Effector memory CD8-positive, alpha-beta T cell (primary cell): ENCODE results near the gene SLC9A9.
"Not testable (repeated sequence)": the region's sequence is repeated elsewhere in the genome, so short reads cannot be mapped to it uniquely, and the experiment has no call there.

Experiments used
- ATAC-seq: fragments of 150-1000 bp; cut with Tn5 transposase; replicated peaks from 2 replicates; pipeline ENCODE4 v1.10.0; 2021; ENCODE audit warnings: mild to moderate bottlenecking, moderate library complexity
- DNase-seq, 3 experiments: peaks; one replicate each; pipeline ENCODE4 v3.0.0; 2021
- H3K27ac Mint-ChIP-seq, 2 donors: one replicate each; pipeline ENCODE4 v1.8.0; 2022; ENCODE audit warnings: mild to moderate bottlenecking in 2 of 2, mixed read lengths in 2 of 2, moderate library complexity in 2 of 2
- H3K27me3 Mint-ChIP-seq, 2 donors: one replicate each; pipeline ENCODE4 v1.8.0; 2022; ENCODE audit warnings: mixed read lengths in 2 of 2
- H3K36me3 Mint-ChIP-seq: one replicate; pipeline ENCODE4 v1.8.0; 2022; ENCODE audit warnings: mild to moderate bottlenecking, moderate library complexity, mixed read lengths; ENCODE audit not compliant: insufficient read depth
- H3K4me1 Mint-ChIP-seq, 2 donors: one replicate each; pipeline ENCODE4 v1.8.0; 2022; ENCODE audit warnings: low read depth in 2 of 2, mixed read lengths in 2 of 2
- H3K4me3 Mint-ChIP-seq, 2 donors: one replicate each; pipeline ENCODE4 v1.8.0; 2022; ENCODE audit warnings: mild to moderate bottlenecking in 2 of 2, mixed read lengths in 2 of 2, moderate library complexity in 2 of 2
- H3K9me3 Mint-ChIP-seq, 2 donors: one replicate each; pipeline ENCODE4 v1.8.0; 2022; ENCODE audit warnings: mixed read lengths in 2 of 2

Gene SLC9A9

DNA sequence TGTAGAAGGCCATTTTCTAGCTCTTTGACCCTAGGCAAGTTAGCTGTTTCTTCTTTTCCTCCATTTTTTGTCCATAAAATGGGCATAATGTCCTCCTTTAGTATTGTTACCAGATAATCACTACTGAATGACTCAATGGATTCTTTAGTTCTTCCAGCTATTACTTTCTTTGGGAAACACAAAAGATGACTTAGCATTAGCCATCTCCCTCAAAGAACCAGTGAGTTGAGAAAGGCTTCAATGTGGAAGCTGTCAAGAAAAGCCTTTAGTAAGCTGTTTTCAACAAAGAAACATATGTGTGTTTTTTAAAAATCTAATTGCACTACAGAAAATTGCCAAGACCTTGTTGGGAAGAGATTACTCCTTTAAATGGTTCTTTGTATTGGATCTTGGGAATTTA lies 135.7 kb downstream of the SLC9A9 start:
- Mint-ChIP-seq H3K36me3 (no peaks in the 10 kb centered on the region), H3K27me3 (no peaks in the 10 kb centered on the region), H3K4me3 (no peak overlapping the region), H3K9me3 (no peaks in the 10 kb centered on the region), H3K27ac (no peak overlapping the region), H3K4me1 (peaks cover 0 to 7% of the 10 kb centered on the region in 2 donors)
- ATAC-seq (no peak), DNase-seq (no peak)

DNA sequence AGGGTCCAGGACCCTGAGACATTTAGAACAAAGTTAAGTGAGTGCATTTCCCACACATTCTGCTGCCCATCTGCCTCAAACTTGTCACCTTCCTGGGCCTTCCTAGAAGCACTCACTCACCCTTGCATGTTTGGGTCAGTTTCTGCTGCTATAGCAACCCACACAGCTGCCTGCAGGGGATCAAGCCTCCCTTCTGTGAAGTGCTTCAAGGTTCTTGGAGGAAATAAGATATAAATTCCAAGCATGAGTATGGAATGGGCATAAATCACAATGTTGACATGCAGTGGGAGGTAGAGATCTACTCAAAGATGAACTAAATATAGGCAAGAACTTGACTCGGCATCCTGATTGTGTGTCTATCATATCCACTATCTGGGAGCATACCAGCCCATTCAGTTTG lies 140.4 kb downstream of the SLC9A9 start:
- no peak overlapping the region for H3K27ac Mint-ChIP-seq
- H3K4me3 Mint-ChIP-seq, result no peak overlapping the region
- no peak for DNase-seq
- H3K4me1 Mint-ChIP-seq, result peaks cover 1 to 7% of the 10 kb centered on the region in 2 donors
- no peak for ATAC-seq
- no peaks in the 10 kb centered on the region for H3K36me3 Mint-ChIP-seq
- H3K9me3 Mint-ChIP-seq, result no peaks in the 10 kb centered on the region
- no peaks in the 10 kb centered on the region for H3K27me3 Mint-ChIP-seq

GRCh38 chr3:143700431-143700975 lies 147.8 kb downstream of the SLC9A9 start:
- Mint-ChIP-seq H3K4me3 (no peak overlapping the region), H3K36me3 (peaks cover 2% of the 10 kb centered on the region), H3K9me3 (no peaks in the 10 kb centered on the region), H3K4me1 (peaks cover 0 to 3% of the 10 kb centered on the region in 2 donors), H3K27me3 (no peaks in the 10 kb centered on the region), H3K27ac (no peak overlapping the region)
- DNase-seq (no peak), ATAC-seq (no peak)

- Mint-ChIP-seq H3K27ac (no peak overlapping the region), H3K9me3 (no peaks in the 10 kb centered on the region), H3K27me3 (no peaks in the 10 kb centered on the region), H3K4me3 (no peak overlapping the region), H3K4me1 (peaks cover 0 to 3% of the 10 kb centered on the region in 2 donors), H3K36me3 (peaks cover 2% of the 10 kb centered on the region)
- no peak for DNase-seq
- ATAC-seq, result no peak
These were observed 148.8 kb downstream of the SLC9A9 start for GRCh38 chr3:143699424-143699823.

- ATAC-seq, result no peak
- Mint-ChIP-seq H3K27me3 (no peaks in the 10 kb centered on the region), H3K27ac (no peak overlapping the region), H3K4me1 (peaks cover 0 to 3% of the 10 kb centered on the region in 2 donors), H3K36me3 (peaks cover 2% of the 10 kb centered on the region), H3K9me3 (no peaks in the 10 kb centered on the region), H3K4me3 (no peak overlapping the region)
- DNase-seq, result no peak
These were observed 149.5 kb downstream of the SLC9A9 start for GRCh38 chr3:143698682-143699303.

GRCh38 chr3:143697975-143698374 lies 150.3 kb downstream of the SLC9A9 start:
- Mint-ChIP-seq H3K27me3 (no peaks in the 10 kb centered on the region), H3K9me3 (no peaks in the 10 kb centered on the region), H3K4me1 (peaks cover 0 to 3% of the 10 kb centered on the region in 2 donors), H3K27ac (no peak overlapping the region), H3K4me3 (no peak overlapping the region), H3K36me3 (peaks cover 2% of the 10 kb centered on the region)
- no peak for DNase-seq
- no peak for ATAC-seq

GRCh38 chr3:143695333-143695732 lies 152.9 kb downstream of the SLC9A9 start:
- H3K27ac Mint-ChIP-seq, ATAC-seq, H3K4me3 Mint-ChIP-seq, H3K9me3 Mint-ChIP-seq, H3K36me3 Mint-ChIP-seq, DNase-seq, H3K4me1 Mint-ChIP-seq, H3K27me3 Mint-ChIP-seq: not testable (repeated sequence)

- DNase-seq (no peak), ATAC-seq (no peak)
- H3K4me1 Mint-ChIP-seq, result no peaks in the 10 kb centered on the region
- H3K36me3 Mint-ChIP-seq, result no peaks in the 10 kb centered on the region
- no peak overlapping the region for H3K4me3 Mint-ChIP-seq
- no peak overlapping the region for H3K27ac Mint-ChIP-seq
- H3K9me3 Mint-ChIP-seq, result no peaks in the 10 kb centered on the region
- H3K27me3 Mint-ChIP-seq, result no peaks in the 10 kb centered on the region
These were observed 154.8 kb downstream of the SLC9A9 start for GRCh38 chr3:143693506-143693905.

- H3K27ac Mint-ChIP-seq, result no peak overlapping the region
- no peaks in the 10 kb centered on the region for H3K36me3 Mint-ChIP-seq
- H3K4me1 Mint-ChIP-seq, result no peaks in the 10 kb centered on the region
- DNase-seq (no peak), ATAC-seq (no peak)
- no peak overlapping the region for H3K4me3 Mint-ChIP-seq
- H3K9me3 Mint-ChIP-seq, result no peaks in the 10 kb centered on the region
- no peaks in the 10 kb centered on the region for H3K27me3 Mint-ChIP-seq
These were observed 161.6 kb downstream of the SLC9A9 start for GRCh38 chr3:143686638-143687197.

GRCh38 chr3:143685491-143685890 lies 162.8 kb downstream of the SLC9A9 start:
- Mint-ChIP-seq H3K36me3 (no peaks in the 10 kb centered on the region), H3K9me3 (no peaks in the 10 kb centered on the region), H3K27me3 (no peaks in the 10 kb centered on the region), H3K4me3 (no peak overlapping the region), H3K4me1 (no peaks in the 10 kb centered on the region), H3K27ac (no peak overlapping the region)
- no peak for DNase-seq
- no peak for ATAC-seq

- ATAC-seq (no peak), DNase-seq (no peak)
- peaks cover 6 to 7% of the 10 kb centered on the region in 2 donors for H3K4me1 Mint-ChIP-seq
- H3K9me3 Mint-ChIP-seq, result no peaks in the 10 kb centered on the region
- H3K27ac Mint-ChIP-seq, result no peak overlapping the region
- no peaks in the 10 kb centered on the region for H3K27me3 Mint-ChIP-seq
- H3K4me3 Mint-ChIP-seq, result no peak overlapping the region
- no peaks in the 10 kb centered on the region for H3K36me3 Mint-ChIP-seq
These were observed 170.8 kb downstream of the SLC9A9 start for GRCh38 chr3:143677430-143677829.

- ATAC-seq (no peak), DNase-seq (no peak)
- Mint-ChIP-seq H3K36me3 (no peaks in the 10 kb centered on the region), H3K9me3 (no peaks in the 10 kb centered on the region), H3K4me3 (no peak overlapping the region), H3K27ac (no peak overlapping the region), H3K4me1 (peaks cover 6 to 7% of the 10 kb centered on the region in 2 donors), H3K27me3 (no peaks in the 10 kb centered on the region)
These were observed 171.5 kb downstream of the SLC9A9 start for GRCh38 chr3:143676747-143677146.

- Mint-ChIP-seq H3K4me1 (peaks cover 6 to 7% of the 10 kb centered on the region in 2 donors), H3K27ac (no peak overlapping the region), H3K27me3 (no peaks in the 10 kb centered on the region), H3K9me3 (no peaks in the 10 kb centered on the region), H3K4me3 (no peak overlapping the region), H3K36me3 (no peaks in the 10 kb centered on the region)
- DNase-seq (no peak), ATAC-seq (no peak)
These were observed 172.2 kb downstream of the SLC9A9 start for GRCh38 chr3:143676021-143676420.
